ENCODE results near the gene RC3H1.

- no peak for TF ChIP-seq CTCF (conservative IDR thresholded peaks at IDR 0.05 in 1 of 2, IDR thresholded peaks at IDR 0.05 in 1 of 2; ENCODE audit: extremely low read depth in 1 of 2, insufficient read depth in 1 of 2, low read depth in 1 of 2, low read length in 2 of 2)
- TF ChIP-seq EZH2 (IDR thresholded peaks at IDR 0.05; ENCODE audit: borderline replicate concordance, low read length): no peak
Measured at GRCh38 chr1:173995475-173995874, 26.7 kb downstream of the RC3H1 start.

Measured in mammary epithelial cell (primary cell).